ENCODE measurements around the gene FAM228A.
"Not testable (repeated sequence)": the region's sequence is repeated elsewhere in the genome, so short reads cannot be mapped to it uniquely, and the experiment has no call there.

The FAM228A gene

DNA sequence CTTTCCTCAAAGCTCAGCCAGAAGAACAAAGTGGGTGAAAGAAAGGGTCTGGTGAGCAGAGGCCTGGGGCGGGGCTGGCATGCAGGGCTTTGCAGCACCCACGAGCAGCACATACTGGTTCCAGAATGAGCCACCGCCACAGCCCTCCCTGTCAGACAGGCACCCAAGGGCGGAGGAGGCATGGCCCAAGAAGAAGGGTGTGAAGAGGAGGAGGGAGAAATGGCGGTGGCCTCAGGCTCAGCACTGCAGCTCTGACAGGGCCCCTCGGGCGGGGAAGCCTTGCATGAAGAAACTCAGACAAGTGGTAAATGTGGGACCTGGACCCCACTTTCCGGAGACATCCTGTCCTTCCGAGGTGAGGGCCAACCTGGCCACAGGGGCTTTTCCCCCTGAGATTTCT, 15.7 kb downstream of the FAM228A start:
- DNase-seq (ENCODE audit: low read depth in 4 of 4, low spot score in 1 of 4): no peak

DNA sequence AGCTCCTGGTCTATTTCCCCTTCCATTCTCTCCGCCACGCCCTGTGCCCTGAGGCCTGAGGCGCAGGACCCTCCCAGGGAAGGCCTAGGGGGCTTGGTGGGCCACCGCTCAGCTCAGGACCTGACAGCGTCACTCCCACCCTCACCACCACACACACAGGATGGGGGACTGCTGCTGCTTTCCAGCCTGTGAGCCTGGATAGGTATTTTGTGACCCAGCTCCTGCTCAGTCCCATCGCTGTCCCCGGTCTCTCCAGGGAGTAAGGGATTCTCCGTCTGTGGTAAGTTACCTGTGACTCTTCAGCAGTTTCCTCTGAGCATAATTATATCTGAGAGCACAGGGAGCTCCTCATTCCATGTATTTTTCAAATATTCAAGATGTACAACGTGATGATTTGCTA, 16.3 kb downstream of the FAM228A start:
- no peak for DNase-seq (ENCODE audit: low read depth in 4 of 4, low spot score in 1 of 4)

DNA sequence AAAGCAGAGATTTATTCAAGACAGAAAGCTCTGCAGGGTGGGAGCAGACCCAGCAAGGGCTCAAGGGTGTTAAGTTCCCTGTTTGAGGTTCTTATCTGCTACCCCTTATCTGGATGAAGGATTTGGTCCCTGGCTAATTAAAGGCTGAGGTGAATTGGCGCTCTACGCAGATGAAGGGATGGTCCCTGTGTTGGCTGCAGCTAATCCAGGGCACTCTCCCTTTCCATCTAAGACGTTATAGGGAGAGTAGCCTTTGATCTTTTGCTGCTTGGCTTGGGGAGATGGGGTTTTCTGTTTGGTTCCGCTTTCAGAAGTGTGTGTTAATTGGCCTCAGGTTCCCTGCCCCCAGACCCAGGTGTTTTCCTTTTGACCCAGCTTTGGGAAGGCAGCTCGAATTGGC, 17.0 kb downstream of the FAM228A start:
- DNase-seq (ENCODE audit: low read depth in 4 of 4, low spot score in 1 of 4): no peak

DNA sequence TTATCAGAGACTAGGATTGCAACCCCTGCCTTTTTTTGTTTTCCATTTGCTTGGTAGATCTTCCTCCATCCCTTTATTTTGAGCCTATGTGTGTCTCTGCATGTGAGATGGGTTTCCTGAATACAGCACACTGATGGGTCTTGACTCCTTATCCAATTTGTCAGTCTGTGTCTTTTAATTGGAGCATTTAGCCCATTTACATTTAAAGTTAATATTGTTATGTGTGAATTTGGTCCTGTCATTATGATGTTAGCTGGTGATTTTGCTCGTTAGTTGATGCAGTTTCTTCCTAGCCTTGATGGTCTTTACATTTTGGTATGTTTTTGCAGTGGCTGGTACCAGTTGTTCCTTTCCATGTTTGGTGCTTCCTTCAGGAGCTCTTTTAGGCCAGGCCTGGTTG, 22.4 kb downstream of the FAM228A start:
- not testable (repeated sequence) for DNase-seq (ENCODE audit: low read depth in 4 of 4, low spot score in 1 of 4)

DNA sequence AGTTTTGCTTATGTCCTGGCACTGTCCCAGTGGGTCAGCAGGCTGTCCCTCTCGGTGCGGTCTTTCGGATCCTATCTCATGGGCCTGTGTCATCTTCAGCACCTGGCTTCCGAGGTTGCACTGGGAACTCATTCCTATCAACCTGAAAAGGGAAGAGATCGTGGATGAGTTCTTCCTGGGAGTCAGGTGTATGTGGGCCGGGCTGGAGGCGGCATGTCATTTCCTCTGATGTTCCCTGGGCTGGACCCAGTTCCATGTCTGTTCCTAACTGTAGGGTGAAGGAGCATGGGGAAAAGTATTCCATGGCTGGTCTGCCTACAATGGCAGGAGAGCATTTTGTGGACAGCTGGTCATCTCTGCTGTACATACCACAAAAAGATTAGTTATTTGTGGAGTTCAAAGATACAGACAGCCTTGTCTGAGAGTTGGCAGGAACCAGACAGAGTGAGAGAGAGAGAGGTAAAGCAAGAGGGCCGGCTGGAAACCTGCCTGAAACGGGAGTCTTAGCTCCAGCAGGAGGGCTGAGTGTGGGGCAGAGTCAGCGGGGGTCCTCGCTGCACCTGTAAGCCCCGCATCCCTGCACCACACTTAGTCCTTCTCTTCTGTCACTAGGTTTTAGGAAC, 25.2 kb downstream of the FAM228A start:
- no peak for DNase-seq (ENCODE audit: low read depth in 4 of 4, low spot score in 1 of 4)

DNA sequence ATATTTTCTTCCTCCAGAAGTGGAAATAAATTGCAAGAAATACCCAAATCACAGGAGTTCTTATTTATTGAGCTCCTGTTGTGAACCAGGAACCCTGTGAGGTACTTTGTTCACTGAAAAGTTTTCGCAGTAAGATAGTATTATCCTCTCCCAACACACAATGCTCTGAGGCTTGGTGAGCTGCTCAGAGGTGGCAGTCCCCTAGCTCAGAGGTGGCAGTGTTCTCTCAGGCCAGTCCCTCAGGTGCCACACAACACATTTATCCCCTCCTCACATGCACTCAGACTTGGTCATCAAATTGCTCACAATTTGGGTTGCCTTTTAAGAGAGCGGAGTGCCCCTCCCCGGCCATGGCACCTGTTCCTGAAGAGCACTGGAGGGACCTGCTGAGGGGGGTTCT, 25.9 kb downstream of the FAM228A start:
- DNase-seq (ENCODE audit: low read depth in 4 of 4, low spot score in 1 of 4): no peak

DNA sequence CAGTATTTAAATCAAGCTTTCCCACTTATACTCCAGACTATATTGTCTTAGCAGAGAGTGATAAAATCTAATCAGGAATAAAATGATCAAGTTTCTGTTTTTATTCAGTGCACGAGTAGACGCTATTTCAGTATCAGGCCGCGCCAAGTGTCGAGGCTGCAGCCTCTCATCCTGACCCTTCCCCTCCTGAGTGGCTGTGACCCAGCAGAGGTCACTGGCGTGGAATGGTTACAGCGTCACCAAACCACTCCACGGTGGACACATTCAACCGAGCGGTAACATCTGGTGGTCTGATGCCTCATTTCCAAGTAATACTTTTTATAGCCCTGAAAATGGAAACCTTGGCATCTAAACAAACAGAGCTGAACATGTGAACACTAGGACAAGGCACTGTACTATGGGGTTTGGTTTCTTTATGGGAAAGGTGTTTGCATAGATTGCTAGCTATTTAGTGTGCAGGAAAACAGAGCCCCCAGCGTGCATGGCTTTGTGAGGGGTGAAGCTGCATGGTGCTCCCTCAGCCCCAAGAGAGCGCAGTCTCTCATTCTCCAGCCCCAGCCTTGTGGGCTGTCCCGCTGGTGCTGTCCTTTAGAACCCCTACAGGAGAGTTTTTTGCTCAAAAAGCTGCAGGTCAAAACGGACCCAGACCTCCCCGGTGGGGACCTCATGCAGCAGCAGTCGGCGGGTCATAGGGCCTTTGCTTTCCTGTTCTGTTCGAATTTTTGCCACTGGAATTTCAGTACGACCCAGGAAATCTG, 28.4 kb downstream of the FAM228A start:
- DNase-seq (ENCODE audit: low read depth in 4 of 4, low spot score in 1 of 4): no peak

DNA sequence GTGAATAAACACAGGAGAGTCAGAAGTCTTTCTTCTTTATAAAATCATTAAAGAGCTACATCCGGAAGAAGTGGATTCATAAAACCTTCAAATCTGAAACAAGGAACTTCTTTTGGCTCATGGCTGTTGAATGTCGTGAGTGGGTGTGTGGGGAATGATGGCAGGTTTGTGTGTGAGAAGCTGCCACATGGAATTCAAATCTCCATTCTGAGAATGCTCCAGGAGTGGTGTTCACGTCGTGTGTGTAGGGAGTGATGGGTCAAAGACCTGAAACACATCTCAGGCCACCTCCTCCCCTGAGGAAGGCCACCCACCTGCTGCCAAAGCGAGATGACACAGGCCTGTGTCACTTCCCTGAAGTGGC, 28.9 kb downstream of the FAM228A start:
- no peak for DNase-seq (ENCODE audit: low read depth in 4 of 4, low spot score in 1 of 4)

DNA sequence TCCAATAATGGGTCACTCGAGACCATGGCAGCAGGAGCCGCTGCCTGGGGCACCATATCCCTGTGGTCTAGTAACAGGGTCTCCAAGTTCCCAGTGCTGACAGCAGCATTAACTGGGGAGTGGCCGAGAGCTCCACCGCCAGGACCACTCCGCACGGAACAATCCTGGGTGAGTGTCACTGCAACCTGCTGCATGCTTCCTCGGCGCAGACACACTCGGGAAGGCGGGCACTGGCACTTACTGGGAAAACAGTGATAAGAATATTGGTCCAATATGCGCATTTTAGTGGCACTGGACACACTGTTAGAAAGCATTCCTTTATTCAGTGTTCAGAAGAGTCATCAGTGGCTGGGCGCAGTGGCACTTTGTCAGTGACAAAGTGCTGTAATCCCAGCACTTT, 29.7 kb downstream of the FAM228A start:
- DNase-seq (ENCODE audit: low read depth in 4 of 4, low spot score in 1 of 4): no peak

DNA sequence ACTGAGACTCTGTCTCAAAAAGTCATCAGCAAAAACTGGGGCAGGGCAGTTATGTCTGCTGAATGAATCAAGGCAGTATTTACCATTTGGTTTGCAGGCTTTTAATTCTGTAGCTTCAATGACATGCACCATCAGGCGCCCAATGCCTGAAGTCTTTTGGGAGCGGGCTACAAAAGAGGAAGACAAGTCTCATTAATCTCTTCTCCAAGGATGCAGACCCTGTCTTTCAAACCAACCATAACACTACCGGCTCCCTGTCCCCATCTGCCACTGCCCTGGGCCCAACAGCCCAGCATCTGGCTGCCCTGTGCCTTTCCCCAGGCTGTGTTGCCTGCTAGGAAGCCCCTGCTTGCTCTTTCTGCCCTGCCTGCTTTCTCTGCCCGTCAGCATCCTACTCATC, 30.3 kb downstream of the FAM228A start:
- no peak for DNase-seq (ENCODE audit: low read depth in 4 of 4, low spot score in 1 of 4)

DNA sequence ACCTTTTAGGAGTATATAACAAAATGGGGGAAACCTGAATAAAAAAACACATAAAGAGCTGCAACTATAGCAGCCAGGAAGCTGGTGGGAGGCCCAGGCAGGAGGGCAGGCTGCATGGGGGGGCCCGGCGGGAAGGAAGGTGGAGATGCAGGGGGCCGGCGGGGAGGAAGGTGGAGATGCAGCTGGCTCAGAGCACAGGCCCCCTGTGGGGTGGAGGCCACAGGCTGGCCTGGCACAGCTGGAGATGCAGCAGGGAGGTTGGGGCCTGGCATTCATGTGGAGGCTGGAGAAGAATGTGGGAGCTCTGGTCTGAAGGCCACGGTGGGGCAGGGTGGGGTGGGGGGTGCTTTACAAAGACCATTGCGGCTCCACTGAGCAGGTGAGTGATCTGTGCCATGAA, 31.4 kb downstream of the FAM228A start:
- no peak for DNase-seq (ENCODE audit: low read depth in 4 of 4, low spot score in 1 of 4)

DNA sequence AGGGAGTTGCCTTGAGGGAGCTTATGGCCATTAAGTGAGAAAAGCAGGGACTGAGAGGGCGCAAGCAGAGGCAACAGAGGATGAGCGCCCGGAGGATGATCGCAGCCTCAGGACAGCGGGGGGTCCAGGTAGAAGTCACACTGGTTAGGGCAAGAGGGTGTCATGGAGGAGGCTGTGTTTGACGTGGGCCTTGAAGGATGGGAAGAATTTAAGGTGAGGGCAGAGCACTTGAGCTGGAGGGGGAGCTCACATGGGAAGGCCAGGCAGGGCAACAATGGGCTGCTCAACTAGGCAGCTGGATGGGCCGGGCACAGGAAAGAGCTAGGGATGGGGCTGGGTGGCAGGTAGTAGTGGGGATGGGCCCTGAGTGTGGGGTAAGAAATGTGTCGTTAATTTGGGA, 31.9 kb downstream of the FAM228A start:
- no peak for DNase-seq (ENCODE audit: low read depth in 4 of 4, low spot score in 1 of 4)

DNA sequence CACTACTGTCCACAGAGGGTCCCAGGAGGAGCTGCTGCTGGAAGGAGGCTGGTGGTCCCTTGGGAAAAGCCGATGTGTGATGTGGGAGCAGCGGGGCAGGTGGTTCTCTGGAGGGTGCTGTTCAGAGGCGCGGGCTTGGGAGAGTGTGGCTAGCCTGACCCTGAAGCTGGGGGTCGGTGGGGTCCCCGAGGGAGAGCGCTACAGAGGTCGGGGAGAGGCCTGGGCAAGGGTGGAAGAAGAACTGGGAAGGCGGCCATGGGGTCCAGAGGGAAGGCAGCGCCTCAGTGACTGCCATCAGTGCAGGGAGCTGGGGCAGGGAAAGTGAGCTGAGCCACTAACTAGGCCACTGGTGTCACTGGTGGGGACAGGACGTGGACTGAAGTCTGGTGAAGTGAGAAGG, 32.5 kb downstream of the FAM228A start:
- DNase-seq (ENCODE audit: low read depth in 4 of 4, low spot score in 1 of 4): no peak

DNA sequence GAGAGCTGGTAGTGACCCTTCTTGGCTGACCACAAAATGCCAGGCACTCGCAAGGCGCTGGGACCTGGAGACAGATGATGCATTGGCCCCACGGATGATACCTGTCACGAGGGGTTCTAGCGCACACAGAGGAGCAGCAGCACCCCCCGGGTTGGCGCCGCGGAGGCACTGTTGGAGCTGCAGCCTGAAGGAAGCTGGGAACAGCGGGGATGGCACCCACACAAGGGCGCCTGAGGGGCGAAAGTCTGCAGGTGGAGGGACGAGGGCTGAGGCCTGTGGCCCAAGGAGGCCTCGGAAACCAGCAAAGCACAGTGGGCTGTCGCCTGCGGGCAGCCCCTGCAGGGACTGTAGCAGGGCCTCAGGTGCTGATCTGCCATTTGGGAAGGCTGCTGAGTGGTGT, 33.6 kb downstream of the FAM228A start:
- DNase-seq (ENCODE audit: low read depth in 4 of 4, low spot score in 1 of 4): no peak

DNA sequence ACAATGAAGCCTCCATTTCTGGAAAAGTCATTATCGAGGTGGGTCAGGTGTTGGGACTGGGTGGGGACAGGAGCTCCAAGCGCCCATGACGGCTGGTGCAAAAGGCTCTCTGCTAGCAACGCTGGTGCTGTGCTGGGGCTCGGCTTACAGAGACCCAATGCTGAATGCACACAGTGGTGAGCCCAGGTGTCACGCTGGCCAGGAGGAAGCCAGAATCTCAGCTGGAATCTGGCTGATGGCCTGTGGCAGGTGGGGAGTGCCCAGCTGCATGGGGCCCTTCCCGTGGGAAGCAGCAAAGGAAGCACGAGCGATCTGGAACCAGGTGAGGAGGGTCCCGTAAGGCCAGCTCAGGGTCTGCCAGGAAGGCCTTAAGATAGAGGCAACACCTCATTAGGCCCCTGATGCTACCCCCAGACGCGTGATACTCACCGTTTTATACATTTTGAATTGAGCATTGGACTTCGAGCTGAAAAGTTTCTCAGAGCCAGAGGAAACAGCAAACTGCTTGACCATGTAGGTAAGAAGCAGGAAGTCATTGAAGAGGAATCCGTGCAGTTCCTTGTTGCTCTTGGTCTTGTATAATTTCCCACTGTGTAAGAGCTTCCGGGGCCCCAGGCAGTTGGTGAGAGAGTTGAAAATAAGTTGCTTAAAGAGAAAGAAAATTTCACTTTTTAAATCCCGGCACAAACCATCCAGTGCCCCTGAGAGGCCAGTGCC, 34.7 kb downstream of the FAM228A start:
- no peak for DNase-seq (ENCODE audit: low read depth in 4 of 4, low spot score in 1 of 4)

DNA sequence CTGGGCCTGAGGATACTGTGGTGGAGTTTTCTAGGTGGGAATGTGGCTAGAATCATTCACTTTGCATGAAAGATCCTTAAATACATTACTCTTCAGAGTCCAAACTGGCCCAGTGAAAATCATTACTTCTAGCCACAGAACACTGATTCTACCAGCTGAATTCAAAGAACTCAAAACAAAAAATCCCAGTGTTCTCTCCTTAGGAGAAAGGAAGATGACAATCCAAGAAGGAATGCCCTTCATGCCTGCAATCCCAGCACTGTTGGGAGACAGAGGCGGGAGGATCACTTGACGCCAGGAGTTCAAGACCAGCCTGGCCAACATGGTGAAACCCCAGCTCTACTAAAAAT, 35.2 kb downstream of the FAM228A start:
- no peak for DNase-seq (ENCODE audit: low read depth in 4 of 4, low spot score in 1 of 4)

DNA sequence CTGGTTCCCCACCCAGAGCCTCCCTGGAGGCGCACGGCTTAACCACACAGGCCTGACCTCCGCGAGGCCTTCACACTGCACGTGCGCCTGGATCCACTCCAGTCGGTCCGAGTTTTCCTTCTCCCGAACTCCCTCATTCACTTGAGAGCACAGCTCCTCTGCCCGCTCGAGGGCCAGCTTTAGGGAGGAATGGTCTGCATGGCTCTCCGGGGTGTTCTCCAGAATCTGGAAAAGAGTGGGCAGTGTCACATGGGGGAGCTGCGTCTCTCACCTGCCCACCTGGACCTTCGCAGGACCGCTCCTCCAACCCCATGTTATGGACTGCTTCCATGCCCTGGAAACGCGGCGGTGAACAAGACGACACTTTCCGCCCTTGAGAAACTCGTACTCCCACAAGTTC, 35.9 kb downstream of the FAM228A start:
- DNase-seq (ENCODE audit: low read depth in 4 of 4, low spot score in 1 of 4): no peak

DNA sequence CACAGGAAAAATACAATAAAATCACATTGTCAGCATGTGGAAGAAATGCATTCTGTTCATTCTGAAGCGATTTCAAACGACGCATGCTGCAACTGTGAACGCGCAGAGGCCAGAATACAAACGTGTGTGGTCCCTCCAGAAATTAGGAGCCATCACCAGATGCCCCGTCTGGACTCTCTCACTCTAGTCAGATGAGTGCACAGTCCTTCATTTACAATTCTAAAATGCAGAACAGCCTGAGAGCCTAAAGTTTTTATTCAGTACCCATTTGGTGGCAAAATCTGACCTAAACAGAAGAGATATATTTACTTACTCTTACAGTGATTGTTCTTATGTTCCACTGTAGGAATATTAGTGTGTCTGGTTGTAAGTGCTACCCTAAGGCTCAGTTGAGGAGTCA, 36.6 kb downstream of the FAM228A start:
- DNase-seq (ENCODE audit: low read depth in 4 of 4, low spot score in 1 of 4): no peak

DNA sequence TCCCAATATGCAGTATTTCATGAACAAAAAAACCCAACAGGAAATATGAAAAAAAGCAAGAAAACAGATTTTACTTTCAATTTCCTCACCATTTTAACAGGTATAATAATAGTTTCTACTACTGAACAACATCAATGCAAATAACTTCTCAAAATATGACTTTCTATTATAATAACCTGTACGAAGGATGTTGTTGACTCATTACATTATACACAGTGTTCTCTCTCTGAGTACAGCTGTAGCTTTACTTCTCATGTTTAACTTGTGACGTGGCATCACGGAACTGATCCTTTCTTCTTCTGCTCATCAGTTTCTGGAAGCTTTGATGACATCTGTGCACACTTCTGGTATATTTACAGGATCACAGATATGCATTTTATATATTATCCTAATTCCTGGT, 40.0 kb downstream of the FAM228A start:
- DNase-seq (ENCODE audit: low read depth in 4 of 4, low spot score in 1 of 4): no peak

DNA sequence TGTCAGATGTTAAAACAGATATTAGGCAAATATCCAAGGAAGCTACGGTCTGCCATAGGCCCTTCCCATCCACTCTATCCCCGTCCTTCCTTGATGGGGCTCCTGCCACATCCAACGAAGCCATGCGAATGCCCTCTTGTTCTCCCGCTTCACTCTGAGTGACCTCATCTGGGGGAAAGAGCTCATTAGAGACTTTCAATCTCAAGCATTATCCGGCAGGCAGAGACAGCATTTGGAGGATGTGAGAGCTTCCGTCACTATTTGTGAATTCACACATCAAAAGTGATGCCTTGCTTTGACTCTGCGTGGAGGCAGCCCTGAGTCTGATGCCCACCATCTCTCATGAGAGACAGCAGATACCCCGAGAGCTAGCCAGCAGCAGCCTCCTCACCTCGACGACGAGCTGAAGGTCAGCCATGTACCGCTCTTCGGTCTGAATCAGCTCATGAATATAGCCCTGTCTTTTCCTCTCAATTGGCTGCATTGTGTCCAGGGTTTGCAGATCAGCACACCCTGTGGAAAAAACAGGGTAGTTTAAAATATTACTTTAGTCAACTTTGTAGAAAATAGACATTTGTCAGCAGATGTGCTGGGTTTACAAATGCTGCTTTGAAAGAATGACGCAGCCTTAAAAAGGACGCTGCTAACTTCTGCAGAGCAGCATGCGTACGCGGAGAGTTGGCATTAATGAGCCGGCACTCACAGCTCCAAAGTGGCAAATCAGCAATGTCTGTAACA, 45.9 kb downstream of the FAM228A start:
- DNase-seq (ENCODE audit: low read depth in 4 of 4, low spot score in 1 of 4): no peak

DNA sequence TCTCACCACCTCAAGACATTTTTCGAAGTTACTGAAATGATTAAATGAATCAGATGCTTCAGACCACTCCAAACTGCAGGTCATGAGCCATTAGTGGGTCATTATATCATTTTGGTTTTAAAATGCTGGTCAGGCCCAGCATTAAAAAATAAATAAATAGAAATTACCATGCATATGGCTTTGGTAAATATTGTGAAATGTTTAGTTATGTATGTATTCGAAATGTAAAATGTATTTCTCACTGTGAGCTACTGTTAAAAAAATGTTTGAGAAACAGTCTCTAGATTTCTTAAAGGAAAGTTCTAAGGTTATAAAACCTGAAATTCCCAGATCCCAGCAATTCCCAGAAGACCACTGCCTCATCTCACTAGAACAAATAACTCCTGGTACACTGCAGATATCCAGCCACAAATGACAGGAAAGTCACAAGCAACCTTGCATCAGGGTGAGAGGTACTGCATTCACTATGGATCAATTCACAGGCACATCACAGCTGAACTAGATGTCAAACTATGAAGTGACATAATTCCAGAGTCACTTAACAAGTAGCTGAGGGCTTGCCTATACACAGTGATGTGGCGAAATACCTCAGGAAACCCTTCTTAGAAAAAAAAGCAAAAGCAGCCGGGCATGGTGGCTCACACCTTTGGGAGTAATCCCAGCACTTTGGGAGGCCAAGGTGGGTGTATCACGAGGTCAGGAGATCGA, 46.6 kb downstream of the FAM228A start:
- DNase-seq (ENCODE audit: low read depth in 4 of 4, low spot score in 1 of 4): no peak

All from stimulated activated CD4-positive, alpha-beta T cell treated with anti-CD3 and anti-CD28 coated beads, Interleukin-1b, Interleukin-23, amount 100 ng/mL, for 24 hours (primary cell).